ENCODE data around the gene COMMD9. TPM values are rescaled to one million over a fixed set of nuclear protein-coding genes. Genes with fewer than 3 reads are reported as not detected.

Gene COMMD9
- total and polyA plus RNA-seq, 4 donors, result 50.1 to 152 (median 121) TPM

GRCh38 chr11:36316049-36316448, 26.8 kb upstream of the COMMD9 start:
- no peaks in the 10 kb centered on the region for H3K27me3 ChIP-seq (ENCODE audit: control insufficient read depth, insufficient read depth, low read length)
- no peak overlapping the region for H3K27ac ChIP-seq (ENCODE audit: low read depth, low read length)
- WGBS (ENCODE audit: insufficient coverage), result 81% methylated on average over 2 of the region's 3 CpGs
- no peak for DNase-seq (ENCODE audit: low read depth in 4 of 6, low spot score in 6 of 6)
- H3K9me3 ChIP-seq (ENCODE audit: control insufficient read depth, insufficient read depth, low read length), result no peaks in the 10 kb centered on the region
- no peaks in the 10 kb centered on the region for H3K36me3 ChIP-seq (ENCODE audit: control insufficient read depth, insufficient read depth, low read length)
- no peak overlapping the region for H3K4me3 ChIP-seq (ENCODE audit: low read depth, low read length)
- no peaks in the 10 kb centered on the region for H3K4me1 ChIP-seq (ENCODE audit: control insufficient read depth, insufficient read depth, low read length)

DNA sequence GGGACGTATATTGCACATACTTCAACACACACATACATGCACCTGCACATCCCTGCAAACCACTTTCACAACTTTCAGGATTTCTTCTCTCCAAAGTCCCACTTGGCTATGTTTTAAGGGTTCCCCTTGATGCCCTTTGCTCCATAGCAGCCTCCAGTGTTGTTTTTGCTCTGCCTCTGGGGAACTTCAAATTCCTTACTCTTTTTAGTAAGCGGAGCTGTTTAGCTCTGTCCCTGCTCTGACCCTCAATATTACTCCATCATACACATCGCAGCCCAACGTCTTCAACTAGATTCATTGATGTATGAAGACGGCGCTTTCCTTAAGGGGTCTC, 25.2 kb upstream of the COMMD9 start:
- Histone ChIP-seq H3K4me1 (ENCODE audit: control insufficient read depth, insufficient read depth, low read length) (no peaks in the 10 kb centered on the region), H3K27ac (ENCODE audit: low read depth, low read length) (no peak overlapping the region), H3K27me3 (ENCODE audit: control insufficient read depth, insufficient read depth, low read length) (no peaks in the 10 kb centered on the region), H3K9me3 (ENCODE audit: control insufficient read depth, insufficient read depth, low read length) (no peaks in the 10 kb centered on the region), H3K36me3 (ENCODE audit: control insufficient read depth, insufficient read depth, low read length) (no peaks in the 10 kb centered on the region), H3K4me3 (ENCODE audit: low read depth, low read length) (no peak overlapping the region)
- WGBS (ENCODE audit: insufficient coverage), result 100% methylated on average over 1 of the region's 6 CpGs
- DNase-seq (ENCODE audit: low read depth in 4 of 6, low spot score in 6 of 6), result no peak

- no peak for DNase-seq (ENCODE audit: low read depth in 4 of 6, low spot score in 6 of 6)
- WGBS (ENCODE audit: insufficient coverage), result 87% methylated on average over 3 of the region's 3 CpGs
- Histone ChIP-seq H3K4me3 (ENCODE audit: low read depth, low read length) (no peak overlapping the region), H3K27ac (ENCODE audit: low read depth, low read length) (no peak overlapping the region), H3K27me3 (ENCODE audit: control insufficient read depth, insufficient read depth, low read length) (no peaks in the 10 kb centered on the region), H3K4me1 (ENCODE audit: control insufficient read depth, insufficient read depth, low read length) (no peaks in the 10 kb centered on the region), H3K36me3 (ENCODE audit: control insufficient read depth, insufficient read depth, low read length) (no peaks in the 10 kb centered on the region), H3K9me3 (ENCODE audit: control insufficient read depth, insufficient read depth, low read length) (no peaks in the 10 kb centered on the region)
These were observed 24.7 kb upstream of the COMMD9 start for GRCh38 chr11:36313750-36314433.

DNA sequence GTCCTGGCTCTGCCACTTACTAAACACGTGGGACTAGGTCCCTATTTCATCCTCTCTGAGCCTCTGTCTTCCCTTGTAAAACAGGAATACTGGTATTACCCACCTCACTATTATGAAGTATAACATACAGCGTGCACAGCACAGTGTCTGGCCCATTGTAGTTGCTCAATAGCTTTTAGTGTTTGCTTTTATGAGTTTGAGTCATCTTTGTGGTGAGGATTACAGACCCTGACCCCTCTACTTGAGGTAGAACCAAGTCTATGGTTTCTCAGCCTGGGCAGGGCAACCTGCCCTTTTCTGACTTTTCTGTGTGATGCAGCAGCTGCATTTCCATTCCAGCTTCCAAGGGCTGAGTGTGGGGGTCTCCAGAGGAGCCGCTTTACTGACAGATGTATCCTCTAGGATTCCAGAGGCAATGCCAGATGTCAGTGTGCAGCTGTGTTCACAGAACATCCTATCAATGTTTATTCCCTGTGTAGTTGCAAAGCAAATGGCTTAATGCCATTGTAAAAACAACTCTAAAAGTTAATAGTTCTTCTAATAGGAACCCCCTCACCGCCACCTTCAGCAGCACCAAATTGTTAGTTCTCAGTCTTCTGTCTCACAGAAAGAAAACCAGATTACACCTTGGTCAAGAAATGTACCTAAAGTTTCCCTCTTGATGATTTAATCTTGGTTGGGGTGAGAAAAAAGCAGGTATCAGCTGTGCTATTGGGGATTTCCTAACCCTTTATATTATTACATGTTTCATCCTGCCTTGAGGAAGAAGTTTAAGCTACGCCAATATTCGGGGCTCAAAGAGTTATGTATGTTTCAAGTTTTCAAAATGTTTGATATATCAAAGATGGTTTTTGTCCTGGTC, 23.6 kb upstream of the COMMD9 start:
- H3K27me3 ChIP-seq (ENCODE audit: control insufficient read depth, insufficient read depth, low read length), result no peaks in the 10 kb centered on the region
- WGBS (ENCODE audit: insufficient coverage), result 67% methylated on average over 1 of the region's 6 CpGs
- no peaks in the 10 kb centered on the region for H3K9me3 ChIP-seq (ENCODE audit: control insufficient read depth, insufficient read depth, low read length)
- no peaks in the 10 kb centered on the region for H3K4me1 ChIP-seq (ENCODE audit: control insufficient read depth, insufficient read depth, low read length)
- no peak overlapping the region for H3K27ac ChIP-seq (ENCODE audit: low read depth, low read length)
- no peaks in the 10 kb centered on the region for H3K36me3 ChIP-seq (ENCODE audit: control insufficient read depth, insufficient read depth, low read length)
- no peak overlapping the region for H3K4me3 ChIP-seq (ENCODE audit: low read depth, low read length)
- DNase-seq (ENCODE audit: low read depth in 4 of 6, low spot score in 6 of 6), result peak in 3 of 6 donors; percentile 12 to 86 (median 18)

- Histone ChIP-seq H3K27me3 (ENCODE audit: control insufficient read depth, insufficient read depth, low read length) (no peaks in the 10 kb centered on the region), H3K4me3 (ENCODE audit: low read depth, low read length) (no peak overlapping the region), H3K4me1 (ENCODE audit: control insufficient read depth, insufficient read depth, low read length) (no peaks in the 10 kb centered on the region), H3K36me3 (ENCODE audit: control insufficient read depth, insufficient read depth, low read length) (no peaks in the 10 kb centered on the region), H3K27ac (ENCODE audit: low read depth, low read length) (no peak overlapping the region), H3K9me3 (ENCODE audit: control insufficient read depth, insufficient read depth, low read length) (no peaks in the 10 kb centered on the region)
- 71% methylated on average over 1 of the region's 4 CpGs for WGBS (ENCODE audit: insufficient coverage)
- DNase-seq (ENCODE audit: low read depth in 4 of 6, low spot score in 6 of 6), result peak in 1 of 6 donors; percentile 45
These were observed 22.8 kb upstream of the COMMD9 start for GRCh38 chr11:36311926-36312595.

GRCh38 chr11:36309779-36310178, 20.6 kb upstream of the COMMD9 start:
- 92% methylated on average over 4 of the region's 4 CpGs for WGBS (ENCODE audit: insufficient coverage)
- Histone ChIP-seq H3K9me3 (ENCODE audit: control insufficient read depth, insufficient read depth, low read length) (no peaks in the 10 kb centered on the region), H3K36me3 (ENCODE audit: control insufficient read depth, insufficient read depth, low read length) (no peaks in the 10 kb centered on the region), H3K27ac (ENCODE audit: low read depth, low read length) (no peak overlapping the region), H3K27me3 (ENCODE audit: control insufficient read depth, insufficient read depth, low read length) (no peaks in the 10 kb centered on the region), H3K4me3 (ENCODE audit: low read depth, low read length) (no peak overlapping the region), H3K4me1 (ENCODE audit: control insufficient read depth, insufficient read depth, low read length) (no peaks in the 10 kb centered on the region)
- DNase-seq (ENCODE audit: low read depth in 4 of 6, low spot score in 6 of 6), result no peak

- no peak overlapping the region for H3K27ac ChIP-seq (ENCODE audit: low read depth, low read length)
- DNase-seq (ENCODE audit: low read depth in 4 of 6, low spot score in 6 of 6), result no peak
- H3K4me1 ChIP-seq (ENCODE audit: control insufficient read depth, insufficient read depth, low read length), result no peaks in the 10 kb centered on the region
- H3K27me3 ChIP-seq (ENCODE audit: control insufficient read depth, insufficient read depth, low read length), result no peaks in the 10 kb centered on the region
- 20% methylated on average over 1 of the region's 1 CpG for WGBS (ENCODE audit: insufficient coverage)
- no peaks in the 10 kb centered on the region for H3K9me3 ChIP-seq (ENCODE audit: control insufficient read depth, insufficient read depth, low read length)
- H3K4me3 ChIP-seq (ENCODE audit: low read depth, low read length), result no peak overlapping the region
- H3K36me3 ChIP-seq (ENCODE audit: control insufficient read depth, insufficient read depth, low read length), result no peaks in the 10 kb centered on the region
These were observed 19.4 kb upstream of the COMMD9 start for GRCh38 chr11:36308577-36308976.

DNA sequence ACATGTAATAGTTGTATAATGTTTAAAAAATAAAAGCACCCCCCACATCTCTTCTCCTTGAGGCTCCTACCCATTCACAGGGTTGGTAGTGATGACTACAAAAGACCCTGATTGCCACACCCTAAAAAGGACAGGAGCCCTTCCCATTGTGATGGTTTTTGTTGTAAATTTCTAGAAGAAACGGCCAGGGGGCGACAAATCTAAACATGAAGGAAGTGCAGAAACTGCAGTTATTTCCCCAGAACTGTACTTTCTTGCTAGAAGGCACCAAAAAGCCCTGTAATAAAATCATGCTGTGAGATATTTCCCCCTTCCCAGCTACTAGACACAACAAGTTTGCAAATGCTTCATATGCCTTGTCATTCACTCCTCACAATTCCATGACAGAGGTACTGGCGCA, 17.7 kb upstream of the COMMD9 start:
- DNase-seq (ENCODE audit: low read depth in 4 of 6, low spot score in 6 of 6), result peak in 4 of 6 donors; percentile 23 to 68 (median 25)
- no peaks in the 10 kb centered on the region for H3K4me1 ChIP-seq (ENCODE audit: control insufficient read depth, insufficient read depth, low read length)
- H3K27ac ChIP-seq (ENCODE audit: low read depth, low read length), result no peak overlapping the region
- no CpG with 5 or more reads among the region's 3 CpGs for WGBS (ENCODE audit: insufficient coverage)
- H3K36me3 ChIP-seq (ENCODE audit: control insufficient read depth, insufficient read depth, low read length), result no peaks in the 10 kb centered on the region
- no peaks in the 10 kb centered on the region for H3K9me3 ChIP-seq (ENCODE audit: control insufficient read depth, insufficient read depth, low read length)
- H3K4me3 ChIP-seq (ENCODE audit: low read depth, low read length), result no peak overlapping the region
- no peaks in the 10 kb centered on the region for H3K27me3 ChIP-seq (ENCODE audit: control insufficient read depth, insufficient read depth, low read length)

DNA sequence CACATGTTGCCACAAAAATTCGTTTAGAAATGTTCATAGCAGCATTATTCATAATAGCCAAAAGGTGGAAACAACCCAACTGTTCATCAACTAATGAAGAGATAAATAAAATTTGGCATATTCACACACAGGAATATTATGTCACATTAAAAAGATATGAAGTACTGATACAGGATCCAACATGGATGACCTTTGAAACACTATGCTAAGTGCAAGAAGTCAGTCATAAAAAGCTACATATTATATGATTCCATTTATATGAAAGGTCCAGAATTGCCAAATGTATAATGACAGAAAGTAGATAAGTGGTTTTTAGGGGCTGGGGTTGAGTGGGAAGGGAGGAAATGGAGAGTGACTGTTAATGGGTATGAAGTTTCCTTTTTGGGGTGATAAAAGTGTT, 15.8 kb upstream of the COMMD9 start:
- Histone ChIP-seq H3K27me3 (ENCODE audit: control insufficient read depth, insufficient read depth, low read length) (no peaks in the 10 kb centered on the region), H3K9me3 (ENCODE audit: control insufficient read depth, insufficient read depth, low read length) (peaks cover 1% of the 10 kb centered on the region), H3K4me1 (ENCODE audit: control insufficient read depth, insufficient read depth, low read length) (peaks cover 9% of the 10 kb centered on the region), H3K27ac (ENCODE audit: low read depth, low read length) (no peak overlapping the region), H3K36me3 (ENCODE audit: control insufficient read depth, insufficient read depth, low read length) (no peaks in the 10 kb centered on the region), H3K4me3 (ENCODE audit: low read depth, low read length) (no peak overlapping the region)
- no CpG with 5 or more reads among the region's 1 CpG for whole genome bisulfite sequencing (ENCODE audit: insufficient coverage)
- no peak for DNase-seq (ENCODE audit: low read depth in 4 of 6, low spot score in 6 of 6)
